CD4-positive, alpha-beta T cell (primary cell): ENCODE data around the gene PLEKHA4. TPM values are rescaled to one million over a fixed set of nuclear protein-coding genes. Genes with fewer than 3 reads are reported as not detected.
"Not testable (repeated sequence)": the region's sequence is repeated elsewhere in the genome, so short reads cannot be mapped to it uniquely, and the experiment has no call there.

Experiments used
- ATAC-seq: fragments of 200-7000 bp; cut with Tn5 transposase; one replicate; pipeline ENCODE4 v1.10.0; 2022; ENCODE audit warnings: mild to moderate bottlenecking; ENCODE audit not compliant: poor library complexity
- CTCF ChIA-PET: fragments of 350-600 bp; sonication (Branson Sonifier 250); formaldehyde crosslinking; loops from one replicate; lab custom pipeline; 2021; ENCODE audit warnings: antibody characterized with exemption, inconsistent platforms; lab: Charles Lee
- POLR2A ChIA-PET: fragments of 350-600 bp; sonication (Branson Sonifier 250); formaldehyde crosslinking; loops from one replicate; lab custom pipeline; 2021; ENCODE audit warnings: antibody characterized with exemption, inconsistent platforms; lab: Charles Lee
- DNase-seq, 14 experiments: peaks; one replicate each; pipeline ENCODE4 v3.0.0-alpha.2; 2013 to 2020; ENCODE audit warnings: mixed read lengths in 2 of 14
- H3K27ac ChIP-seq, 2 donors: one replicate each; pipeline versions ENCODE4 v1.5.1 to v1.7.0; 2013; ENCODE audit warnings: low read length in 2 of 2, low read depth in 1 of 2, mild to moderate bottlenecking in 1 of 2
- H3K27me3 ChIP-seq, 2 experiments: 1 replicate in 1 of 2; 2 replicates in 1 of 2; pipeline versions ENCODE4 v1.6.1 to v1.7.0; 2013; ENCODE audit warnings: low read length in 2 of 2, control low read depth in 1 of 2, mild to moderate bottlenecking in 1 of 2, moderate library complexity in 1 of 2; ENCODE audit not compliant: insufficient read depth in 2 of 2, control insufficient read depth in 1 of 2
- H3K36me3 ChIP-seq: one replicate; pipeline ENCODE4 v1.6.1; 2013; ENCODE audit warnings: low read length, control low read depth; ENCODE audit not compliant: insufficient read depth
- H3K4me1 ChIP-seq: one replicate; pipeline ENCODE4 v1.6.1; 2013; ENCODE audit warnings: low read length, control low read depth; ENCODE audit not compliant: insufficient read depth
- H3K4me3 ChIP-seq: one replicate; pipeline ENCODE4 v1.5.1; 2013; ENCODE audit warnings: mild to moderate bottlenecking, low read length, moderate library complexity
- H3K9me3 ChIP-seq, 2 experiments: 1 replicate in 1 of 2; 2 replicates in 1 of 2; pipeline versions ENCODE4 v1.6.1 to v1.7.0; 2013; ENCODE audit warnings: low read length in 2 of 2, mild to moderate bottlenecking in 2 of 2, control low read depth in 1 of 2, moderate library complexity in 1 of 2; ENCODE audit not compliant: control insufficient read depth in 1 of 2, insufficient read depth in 1 of 2
- H3K27ac Mint-ChIP-seq: one replicate; pipeline ENCODE4 v1.8.0; 2020; ENCODE audit warnings: mixed read lengths
- H3K27me3 Mint-ChIP-seq: one replicate; pipeline ENCODE4 v1.8.0; 2021; ENCODE audit warnings: mixed read lengths
- H3K36me3 Mint-ChIP-seq: one replicate; pipeline ENCODE4 v1.8.0; 2021; ENCODE audit warnings: low read depth, mixed read lengths
- H3K4me1 Mint-ChIP-seq: one replicate; pipeline ENCODE4 v1.8.0; 2021; ENCODE audit warnings: low read depth, mixed read lengths
- H3K4me3 Mint-ChIP-seq: one replicate; pipeline ENCODE4 v1.8.0; 2020; ENCODE audit warnings: mild to moderate bottlenecking, mixed read lengths
- H3K9me3 Mint-ChIP-seq: one replicate; pipeline ENCODE4 v1.8.0; 2020; ENCODE audit warnings: mixed read lengths
- CTCF ChIP-seq: fragments of 200-600 bp; IDR thresholded peaks from one replicate; pipeline ENCODE4 v1.8.0; 2022; ENCODE audit warnings: antibody characterized with exemption, mild to moderate bottlenecking
- intact Hi-C, 2 experiments: fragments of 100-400 bp; cut with DNase I in 1 of 2; cut with micrococcal nuclease in 1 of 2; formaldehyde crosslinking; loops; one replicate each; pipeline versions ENCODE4 v1.15.1 to v1.9.0; 2023 to 2025; cut with DNase I, micrococcal nuclease
- total RNA-seq, 174 experiments: library from RNA in 2 of 174; stranded (reverse) in 2 of 174; gene quantifications; one replicate each; pipeline ENCODE4 v1.2.3 and lab custom pipeline; 2021 to 2026

The PLEKHA4 gene
- total RNA-seq, 2 experiments from 2014 or later: 1.4 to 2.7 TPM

- H3K4me1 Mint-ChIP-seq: peaks cover 10% of the 10 kb centered on the region
- H3K27me3 Mint-ChIP-seq: no peaks in the 10 kb centered on the region
- ChIA-PET CTCF (interaction anchor here (1.4 to 2.5 kb wide), 2 partner anchors 32 to 49 kb away, joined by 6 to 33 read pairs; no protein-coding TSS in a partner anchor), POLR2A (interaction anchor here (1.0 to 1.9 kb wide), 2 partner anchors 48 to 173 kb away, joined by 3 to 13 read pairs; no protein-coding TSS in a partner anchor)
- DNase-seq (no peak), ATAC-seq (no peak)
- H3K36me3 Mint-ChIP-seq: no peaks in the 10 kb centered on the region
- H3K4me1 ChIP-seq: peaks cover 14% of the 10 kb centered on the region
- no peak overlapping the region for H3K27ac ChIP-seq
- H3K4me3 ChIP-seq: no peak overlapping the region
- peaks cover 3% of the 10 kb centered on the region for H3K36me3 ChIP-seq
- no peaks in the 10 kb centered on the region for H3K9me3 Mint-ChIP-seq
- H3K4me3 Mint-ChIP-seq: peak overlapping the region; percentile 27
- no peaks in the 10 kb centered on the region for H3K27me3 ChIP-seq
- H3K27ac Mint-ChIP-seq: no peak overlapping the region
- H3K9me3 ChIP-seq: no peaks in the 10 kb centered on the region
- no peak for TF ChIP-seq CTCF
- intact Hi-C loops: loop anchor here (2.0 kb wide), 2 partner anchors 147 to 177 kb away; partner anchors contain the start of gene CA11 (in 2 of the 2)
Observed at GRCh38 chr19:48794291-48794690, 74.1 kb downstream of the PLEKHA4 start.

- ATAC-seq (no peak), DNase-seq (no peak)
- Mint-ChIP-seq H3K4me3 (no peak overlapping the region), H3K27me3 (no peaks in the 10 kb centered on the region), H3K9me3 (no peaks in the 10 kb centered on the region), H3K4me1 (peaks cover 10% of the 10 kb centered on the region), H3K27ac (no peak overlapping the region), H3K36me3 (no peaks in the 10 kb centered on the region)
- ChIA-PET CTCF (interaction anchor here (0.8 kb wide), 1 partner anchor 21 kb away, joined by 3 read pairs; no protein-coding TSS in a partner anchor), POLR2A (no interaction called here)
- no peaks in the 10 kb centered on the region for H3K9me3 ChIP-seq
- H3K4me1 ChIP-seq: peaks cover 14% of the 10 kb centered on the region
- no peak overlapping the region for H3K27ac ChIP-seq
- H3K36me3 ChIP-seq: no peaks in the 10 kb centered on the region
- H3K4me3 ChIP-seq: no peak overlapping the region
- no peaks in the 10 kb centered on the region for H3K27me3 ChIP-seq
- intact Hi-C loops: no loop called here
- TF ChIP-seq CTCF: no peak
Observed at GRCh38 chr19:48793271-48793670, 75.1 kb downstream of the PLEKHA4 start.

GRCh38 chr19:48787331-48787730 is 81.1 kb downstream of the PLEKHA4 start:
- H3K4me3 Mint-ChIP-seq, DNase-seq, ATAC-seq, H3K9me3 Mint-ChIP-seq, H3K4me1 Mint-ChIP-seq, H3K4me1 ChIP-seq, H3K9me3 ChIP-seq, POLR2A ChIA-PET, H3K27me3 ChIP-seq, H3K4me3 ChIP-seq, H3K27ac ChIP-seq, H3K27ac Mint-ChIP-seq, H3K36me3 ChIP-seq, H3K36me3 Mint-ChIP-seq: not testable (repeated sequence)
- peaks cover 14% of the 10 kb centered on the region for H3K27me3 Mint-ChIP-seq
- intact Hi-C loops: loop anchor here in 1 of 2 experiments (5.0 kb wide), 1 partner anchor 410 kb away; no protein-coding TSS in a partner anchor
- CTCF ChIA-PET: interaction anchor here (1.0 to 4.7 kb wide), 10 partner anchors 19 to 212 kb away, joined by 3 to 67 read pairs (median 6); partner anchors contain the start of genes CA11 and PPP1R15A

Other genes starting within 250 kb of the PLEKHA4 start
- 1,000 to 10,000 TPM; 2,820 to 2,913 TPM for gene RPL18, start 249.4 kb downstream of the PLEKHA4 start, total RNA-seq
- gene SPHK2, start 249.1 kb downstream of the PLEKHA4 start, total RNA-seq: 10 to 100 TPM; 14.1 to 15.3 TPM
- 10 to 100 TPM; 48.3 to 55.6 TPM for gene DBP, start 231.2 kb downstream of the PLEKHA4 start, total RNA-seq
- gene CA11, start 222.4 kb downstream of the PLEKHA4 start, total RNA-seq: 10 to 100 TPM; 11.0 to 12.4 TPM
- gene NTN5, start 195.6 kb downstream of the PLEKHA4 start, total RNA-seq: 1 to 10 TPM; 2.7 to 3.0 TPM
- gene FUT2, start 172.6 kb downstream of the PLEKHA4 start, total RNA-seq: not detected
- under 1 TPM; 0.47 to 0.50 TPM for gene MAMSTR, start 148.9 kb downstream of the PLEKHA4 start, total RNA-seq
- under 1 TPM; 0.55 to 0.56 TPM for gene RASIP1, start 128.0 kb downstream of the PLEKHA4 start, total RNA-seq
- gene IZUMO1, start 121.7 kb downstream of the PLEKHA4 start, total RNA-seq: not detected
- gene FUT1, start 116.0 kb downstream of the PLEKHA4 start, total RNA-seq: not detected
- gene FGF21, start 113.1 kb downstream of the PLEKHA4 start, total RNA-seq: not detected
- 10 to 100 TPM; 10.5 to 11.0 TPM for gene BCAT2, start 57.6 kb downstream of the PLEKHA4 start, total RNA-seq
- 1 to 10 TPM in 1 of 2 experiments, under 1 TPM in 1; 0.93 to 1.3 TPM for gene HSD17B14, start 32.1 kb downstream of the PLEKHA4 start, total RNA-seq
- 100 to 1,000 TPM; 569 to 584 TPM for gene PPP1R15A, start 3.8 kb upstream of the PLEKHA4 start, total RNA-seq
- gene TULP2, start 30.1 kb upstream of the PLEKHA4 start, total RNA-seq: not detected
- 10 to 100 TPM; 73.7 to 77.0 TPM for gene NUCB1, start 31.7 kb upstream of the PLEKHA4 start, total RNA-seq
- gene DHDH, start 65.1 kb upstream of the PLEKHA4 start, total RNA-seq: 1 to 10 TPM; 1.1 to 1.8 TPM
- 10 to 100 TPM; 52.9 to 60.4 TPM for gene BAX, start 86.3 kb upstream of the PLEKHA4 start, total RNA-seq
- gene FTL, start 96.7 kb upstream of the PLEKHA4 start, total RNA-seq: 100 to 1,000 TPM; 616 to 627 TPM
- gene GYS1, start 124.7 kb upstream of the PLEKHA4 start, total RNA-seq: 10 to 100 TPM; 13.2 to 14.1 TPM
- gene RUVBL2, start 125.3 kb upstream of the PLEKHA4 start, total RNA-seq: 10 to 100 TPM; 10.7 to 12.3 TPM
- gene LHB, start 148.5 kb upstream of the PLEKHA4 start, total RNA-seq: not detected
- not detected for gene CGB3, start 155.7 kb upstream of the PLEKHA4 start, total RNA-seq
- not detected for gene CGB2, start 163.3 kb upstream of the PLEKHA4 start, total RNA-seq
- gene CGB1, start 168.3 kb upstream of the PLEKHA4 start, total RNA-seq: not detected
- not detected for gene CGB5, start 175.2 kb upstream of the PLEKHA4 start, total RNA-seq
- not detected for gene CGB8, start 180.5 kb upstream of the PLEKHA4 start, total RNA-seq
- not detected for gene CGB7, start 189.1 kb upstream of the PLEKHA4 start, total RNA-seq
- gene NTF4, start 196.2 kb upstream of the PLEKHA4 start, total RNA-seq: not detected
- not detected for gene KCNA7, start 204.1 kb upstream of the PLEKHA4 start, total RNA-seq
- gene SNRNP70, start 216.8 kb upstream of the PLEKHA4 start, total RNA-seq: 100 to 1,000 TPM; 375 to 397 TPM
- gene LIN7B, start 245.8 kb upstream of the PLEKHA4 start, total RNA-seq: 1 to 10 TPM; 6.4 to 6.6 TPM